Measurements from ENCODE around the gene RABEP2. TPM values are rescaled to one million over a fixed set of nuclear protein-coding genes. Genes with fewer than 3 reads are reported as not detected.

The RABEP2 gene
- total and polyA plus RNA-seq, 2 donors (not counting 1 experiment from before 2014, with no cell fraction given) = 5.9 to 22.6 TPM

- Histone ChIP-seq H3K4me3 (replicated peaks in 1 of 4; ENCODE audit: control extremely low read depth in 1 of 4, insufficient read depth in 1 of 4, low read depth in 3 of 4, low read length in 4 of 4) (no peak overlapping the region), H3K36me3 (ENCODE audit: control insufficient read depth, insufficient read depth, low read length) (no peaks in the 10 kb centered on the region), H3K27me3 (ENCODE audit: control insufficient read depth, insufficient read depth, low read length) (no peaks in the 10 kb centered on the region), H3K9me3 (ENCODE audit: control insufficient read depth, insufficient read depth, low read depth, low read length) (no peaks in the 10 kb centered on the region), H3K4me1 (ENCODE audit: control insufficient read depth, extremely low read depth, insufficient read depth, low read length) (no peaks in the 10 kb centered on the region), H3K4me2 (ENCODE audit: extremely low read depth, insufficient read depth, low read length) (no peak overlapping the region), H3K27ac (ENCODE audit: insufficient read depth, low read length) (no peak overlapping the region), H2AFZ (ENCODE audit: low read length) (no peak overlapping the region), H4K20me1 (ENCODE audit: control insufficient read depth, extremely low read depth, insufficient read depth, low read length) (no peaks in the 10 kb centered on the region), H3K79me2 (ENCODE audit: control insufficient read depth, insufficient read depth, low read length) (no peaks in the 10 kb centered on the region), H3K9ac (ENCODE audit: insufficient read depth, low read length) (no peak overlapping the region)
- no peak for TF ChIP-seq EZH2 (IDR thresholded peaks at IDR 0.05; ENCODE audit: low read length, missing control alignments)
- TF ChIP-seq CTCF (conservative IDR thresholded peaks at IDR 0.05 in 1 of 2, IDR thresholded peaks at IDR 0.05 in 1 of 2; ENCODE audit: low read depth in 1 of 2, low read length in 2 of 2) = no peak
- DNase-seq (ENCODE audit: low read depth in 2 of 2) = no peak
Measured at GRCh38 chr16:28938721-28939120, 13.7 kb upstream of the RABEP2 start.

DNA sequence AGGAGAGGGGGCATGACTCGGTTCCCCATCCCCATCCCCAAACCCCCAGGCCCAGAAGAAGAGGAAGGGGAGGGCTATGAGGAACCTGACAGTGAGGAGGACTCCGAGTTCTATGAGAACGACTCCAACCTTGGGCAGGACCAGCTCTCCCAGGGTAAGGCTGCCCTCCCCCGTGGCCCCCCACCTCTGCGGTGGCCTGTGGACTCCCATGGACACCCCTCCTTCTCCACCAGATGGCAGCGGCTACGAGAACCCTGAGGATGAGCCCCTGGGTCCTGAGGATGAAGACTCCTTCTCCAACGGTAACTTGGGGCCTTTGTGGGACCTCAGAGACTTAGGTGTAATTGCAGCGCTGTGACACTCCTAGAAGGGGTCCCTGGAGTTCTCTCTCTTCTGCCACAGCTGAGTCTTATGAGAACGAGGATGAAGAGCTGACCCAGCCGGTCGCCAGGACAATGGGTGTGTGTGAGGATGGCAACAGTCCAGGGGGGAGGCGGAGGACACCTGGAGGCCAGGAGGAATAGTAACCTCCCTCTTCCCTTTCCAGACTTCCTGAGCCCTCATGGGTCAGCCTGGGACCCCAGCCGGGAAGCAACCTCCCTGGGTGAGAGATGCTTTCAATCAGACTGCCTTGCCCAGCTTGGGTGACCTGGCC, 12.3 kb upstream of the RABEP2 start:
- no peak for TF ChIP-seq CTCF (conservative IDR thresholded peaks at IDR 0.05 in 1 of 2, IDR thresholded peaks at IDR 0.05 in 1 of 2; ENCODE audit: low read depth in 1 of 2, low read length in 2 of 2)
- no peak for TF ChIP-seq EZH2 (IDR thresholded peaks at IDR 0.05; ENCODE audit: low read length, missing control alignments)

DNA sequence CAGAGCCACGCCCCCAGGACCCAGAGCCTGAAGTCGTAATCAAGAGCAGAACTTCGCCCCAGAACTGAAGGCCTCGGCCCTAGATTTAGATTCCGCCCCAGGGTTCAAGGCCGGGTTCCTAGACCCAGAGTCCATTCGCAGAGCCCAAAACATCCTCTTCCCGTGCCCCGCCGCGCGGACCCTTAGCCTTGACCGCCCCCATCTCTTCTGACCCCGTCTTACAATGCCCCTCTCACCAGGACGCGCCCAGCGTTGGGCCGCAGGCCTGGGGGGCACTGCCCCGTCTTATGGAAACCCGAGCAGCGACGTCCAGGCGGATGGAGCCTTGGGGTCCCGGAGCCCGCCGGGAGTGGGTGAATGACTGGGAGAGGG, 11.7 kb upstream of the RABEP2 start:
- Histone ChIP-seq H3K9ac (ENCODE audit: insufficient read depth, low read length) (no peak overlapping the region), H3K27ac (ENCODE audit: insufficient read depth, low read length) (no peak overlapping the region), H4K20me1 (ENCODE audit: control insufficient read depth, extremely low read depth, insufficient read depth, low read length) (no peaks in the 10 kb centered on the region), H3K4me3 (replicated peaks in 1 of 4; ENCODE audit: control extremely low read depth in 1 of 4, insufficient read depth in 1 of 4, low read depth in 3 of 4, low read length in 4 of 4) (no peak overlapping the region), H2AFZ (ENCODE audit: low read length) (no peak overlapping the region), H3K9me3 (ENCODE audit: control insufficient read depth, insufficient read depth, low read depth, low read length) (no peaks in the 10 kb centered on the region), H3K27me3 (ENCODE audit: control insufficient read depth, insufficient read depth, low read length) (no peaks in the 10 kb centered on the region), H3K4me1 (ENCODE audit: control insufficient read depth, extremely low read depth, insufficient read depth, low read length) (no peaks in the 10 kb centered on the region), H3K36me3 (ENCODE audit: control insufficient read depth, insufficient read depth, low read length) (no peaks in the 10 kb centered on the region), H3K4me2 (ENCODE audit: extremely low read depth, insufficient read depth, low read length) (no peak overlapping the region), H3K79me2 (ENCODE audit: control insufficient read depth, insufficient read depth, low read length) (no peaks in the 10 kb centered on the region)
- TF ChIP-seq EZH2 (IDR thresholded peaks at IDR 0.05; ENCODE audit: low read length, missing control alignments) (no peak), CTCF (conservative IDR thresholded peaks at IDR 0.05 in 1 of 2, IDR thresholded peaks at IDR 0.05 in 1 of 2; ENCODE audit: low read depth in 1 of 2, low read length in 2 of 2) (no peak)
- no peak for DNase-seq (ENCODE audit: low read depth in 2 of 2)

More for the DNA sequence above, 12.3 kb upstream of the RABEP2 start:
- Histone ChIP-seq H3K9ac (ENCODE audit: insufficient read depth, low read length) (no peak overlapping the region), H3K4me3 (replicated peaks in 1 of 4; ENCODE audit: control extremely low read depth in 1 of 4, insufficient read depth in 1 of 4, low read depth in 3 of 4, low read length in 4 of 4) (no peak overlapping the region), H3K4me1 (ENCODE audit: control insufficient read depth, extremely low read depth, insufficient read depth, low read length) (no peaks in the 10 kb centered on the region), H3K4me2 (ENCODE audit: extremely low read depth, insufficient read depth, low read length) (no peak overlapping the region), H2AFZ (ENCODE audit: low read length) (no peak overlapping the region), H3K27ac (ENCODE audit: insufficient read depth, low read length) (no peak overlapping the region), H3K9me3 (ENCODE audit: control insufficient read depth, insufficient read depth, low read depth, low read length) (no peaks in the 10 kb centered on the region), H3K79me2 (ENCODE audit: control insufficient read depth, insufficient read depth, low read length) (no peaks in the 10 kb centered on the region), H3K36me3 (ENCODE audit: control insufficient read depth, insufficient read depth, low read length) (no peaks in the 10 kb centered on the region), H4K20me1 (ENCODE audit: control insufficient read depth, extremely low read depth, insufficient read depth, low read length) (no peaks in the 10 kb centered on the region), H3K27me3 (ENCODE audit: control insufficient read depth, insufficient read depth, low read length) (no peaks in the 10 kb centered on the region)
- no peak for DNase-seq (ENCODE audit: low read depth in 2 of 2)
